Measurements from ENCODE around the gene ROR2.

Gene ROR2

DNA sequence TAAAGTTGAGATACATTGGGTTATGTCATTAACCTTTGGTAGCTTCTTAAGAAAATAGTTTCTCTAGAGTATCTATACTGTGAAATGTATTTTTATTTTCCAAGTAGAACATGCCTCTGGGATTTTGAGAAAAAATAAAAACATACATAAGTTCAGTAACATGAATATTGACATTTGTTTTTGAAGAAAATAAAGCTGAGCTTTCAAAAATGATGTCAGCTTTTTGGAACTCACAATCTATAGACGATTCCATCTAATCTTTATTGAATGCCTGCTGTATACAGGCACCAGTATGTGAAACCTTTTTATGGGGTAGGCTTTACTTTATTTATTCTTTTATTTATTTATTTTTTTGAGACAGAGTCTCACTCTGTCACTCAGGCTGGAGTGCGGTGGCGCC is 350.5 kb downstream of the ROR2 start:
- Histone ChIP-seq H3K4me2 (ENCODE audit: low read depth, low read length, poor library complexity, severe bottlenecking) (no peak overlapping the region), H3K9me3 (ENCODE audit: insufficient read depth, low read length) (no peaks in the 10 kb centered on the region), H2AFZ (ENCODE audit: low read depth, low read length, severe bottlenecking) (no peak overlapping the region), H3K79me2 (ENCODE audit: insufficient read depth, low read length) (no peaks in the 10 kb centered on the region), H3K36me3 (ENCODE audit: low read length) (no peaks in the 10 kb centered on the region), H3K9me2 (replicated peaks; ENCODE audit: insufficient read depth, low read length) (no peaks in the 10 kb centered on the region), H3K27ac (ENCODE audit: low read depth, low read length) (no peak overlapping the region), H3K9ac (ENCODE audit: low read length) (no peak overlapping the region), H3F3A (ENCODE audit: insufficient read depth) (no peaks in the 10 kb centered on the region), H3K27me3 (ENCODE audit: low read length) (no peaks in the 10 kb centered on the region), H3K4me3 (ENCODE audit: insufficient read depth, low read length, poor library complexity, severe bottlenecking) (no peak overlapping the region), H4K20me1 (ENCODE audit: low read depth, low read length) (no peaks in the 10 kb centered on the region)
- no peak for TF ChIP-seq EZH2phosphoT487 (conservative IDR thresholded peaks at IDR 0.05; ENCODE audit: low read length)
- TF ChIP-seq, protein P1, sequence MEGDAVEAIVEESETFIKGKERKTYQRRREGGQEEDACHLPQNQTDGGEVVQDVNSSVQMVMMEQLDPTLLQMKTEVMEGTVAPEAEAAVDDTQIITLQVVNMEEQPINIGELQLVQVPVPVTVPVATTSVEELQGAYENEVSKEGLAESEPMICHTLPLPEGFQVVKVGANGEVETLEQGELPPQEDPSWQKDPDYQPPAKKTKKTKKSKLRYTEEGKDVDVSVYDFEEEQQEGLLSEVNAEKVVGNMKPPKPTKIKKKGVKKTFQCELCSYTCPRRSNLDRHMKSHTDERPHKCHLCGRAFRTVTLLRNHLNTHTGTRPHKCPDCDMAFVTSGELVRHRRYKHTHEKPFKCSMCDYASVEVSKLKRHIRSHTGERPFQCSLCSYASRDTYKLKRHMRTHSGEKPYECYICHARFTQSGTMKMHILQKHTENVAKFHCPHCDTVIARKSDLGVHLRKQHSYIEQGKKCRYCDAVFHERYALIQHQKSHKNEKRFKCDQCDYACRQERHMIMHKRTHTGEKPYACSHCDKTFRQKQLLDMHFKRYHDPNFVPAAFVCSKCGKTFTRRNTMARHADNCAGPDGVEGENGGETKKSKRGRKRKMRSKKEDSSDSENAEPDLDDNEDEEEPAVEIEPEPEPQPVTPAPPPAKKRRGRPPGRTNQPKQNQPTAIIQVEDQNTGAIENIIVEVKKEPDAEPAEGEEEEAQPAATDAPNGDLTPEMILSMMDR (IDR thresholded peaks at IDR 0.05; ENCODE audit: insufficient read depth, low read length, poor library complexity, severe bottlenecking) = no peak

- H3K79me2 ChIP-seq (ENCODE audit: insufficient read depth, low read length) = no peaks in the 10 kb centered on the region
- H3K9me2 ChIP-seq (replicated peaks; ENCODE audit: insufficient read depth, low read length) = no peaks in the 10 kb centered on the region
- no peak overlapping the region for H3K4me3 ChIP-seq (ENCODE audit: insufficient read depth, low read length, poor library complexity, severe bottlenecking)
- no peaks in the 10 kb centered on the region for H3K9me3 ChIP-seq (ENCODE audit: insufficient read depth, low read length)
- H4K20me1 ChIP-seq (ENCODE audit: low read depth, low read length) = no peaks in the 10 kb centered on the region
- H2AFZ ChIP-seq (ENCODE audit: low read depth, low read length, severe bottlenecking) = no peak overlapping the region
- H3K27ac ChIP-seq (ENCODE audit: low read depth, low read length) = no peak overlapping the region
- no peak for TF ChIP-seq EZH2phosphoT487 (conservative IDR thresholded peaks at IDR 0.05; ENCODE audit: low read length)
- TF ChIP-seq, protein P1 (IDR thresholded peaks at IDR 0.05; ENCODE audit: insufficient read depth, low read length, poor library complexity, severe bottlenecking) = no peak
- no peak overlapping the region for H3K4me2 ChIP-seq (ENCODE audit: low read depth, low read length, poor library complexity, severe bottlenecking)
- H3F3A ChIP-seq (ENCODE audit: insufficient read depth) = no peaks in the 10 kb centered on the region
- H3K36me3 ChIP-seq (ENCODE audit: low read length) = no peaks in the 10 kb centered on the region
- H3K9ac ChIP-seq (ENCODE audit: low read length) = no peak overlapping the region
- no peaks in the 10 kb centered on the region for H3K27me3 ChIP-seq (ENCODE audit: low read length)
Measured at GRCh38 chr9:91591627-91592026, 358.4 kb downstream of the ROR2 start.

GRCh38 chr9:91589101-91589553 is 360.9 kb downstream of the ROR2 start:
- Histone ChIP-seq H4K20me1 (ENCODE audit: low read depth, low read length) (no peaks in the 10 kb centered on the region), H3K9ac (ENCODE audit: low read length) (no peak overlapping the region), H3K4me3 (ENCODE audit: insufficient read depth, low read length, poor library complexity, severe bottlenecking) (no peak overlapping the region), H2AFZ (ENCODE audit: low read depth, low read length, severe bottlenecking) (no peak overlapping the region), H3K27me3 (ENCODE audit: low read length) (no peaks in the 10 kb centered on the region), H3F3A (ENCODE audit: insufficient read depth) (no peaks in the 10 kb centered on the region), H3K4me2 (ENCODE audit: low read depth, low read length, poor library complexity, severe bottlenecking) (no peak overlapping the region), H3K79me2 (ENCODE audit: insufficient read depth, low read length) (no peaks in the 10 kb centered on the region), H3K27ac (ENCODE audit: low read depth, low read length) (no peak overlapping the region), H3K36me3 (ENCODE audit: low read length) (no peaks in the 10 kb centered on the region), H3K9me3 (ENCODE audit: insufficient read depth, low read length) (no peaks in the 10 kb centered on the region), H3K9me2 (replicated peaks; ENCODE audit: insufficient read depth, low read length) (no peaks in the 10 kb centered on the region)
- no peak for TF ChIP-seq EZH2phosphoT487 (conservative IDR thresholded peaks at IDR 0.05; ENCODE audit: low read length)
- TF ChIP-seq, protein P1 (IDR thresholded peaks at IDR 0.05; ENCODE audit: insufficient read depth, low read length, poor library complexity, severe bottlenecking) = no peak
